ENCODE measurements around the gene ADGRG6.

DNA sequence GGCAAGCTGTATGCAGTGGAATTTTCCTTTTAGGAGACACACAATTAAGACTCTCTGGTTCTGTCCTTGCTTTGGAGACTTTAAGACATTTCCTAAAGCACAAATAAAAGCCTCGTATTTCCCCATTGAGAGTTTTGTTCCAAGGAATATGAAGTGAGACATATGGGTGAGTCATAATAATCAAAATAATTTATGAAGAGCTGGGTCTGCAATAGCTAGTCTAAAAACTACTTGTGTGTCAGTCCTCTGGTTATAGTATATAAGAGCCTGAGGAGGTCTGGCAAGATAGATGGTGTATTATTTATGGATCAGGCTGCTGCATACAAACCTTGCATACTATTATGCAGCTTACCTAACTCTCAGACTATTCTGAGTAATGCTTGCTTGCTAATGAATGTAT, 142.6 kb downstream of the ADGRG6 start:
- TF ChIP-seq, protein P1, sequence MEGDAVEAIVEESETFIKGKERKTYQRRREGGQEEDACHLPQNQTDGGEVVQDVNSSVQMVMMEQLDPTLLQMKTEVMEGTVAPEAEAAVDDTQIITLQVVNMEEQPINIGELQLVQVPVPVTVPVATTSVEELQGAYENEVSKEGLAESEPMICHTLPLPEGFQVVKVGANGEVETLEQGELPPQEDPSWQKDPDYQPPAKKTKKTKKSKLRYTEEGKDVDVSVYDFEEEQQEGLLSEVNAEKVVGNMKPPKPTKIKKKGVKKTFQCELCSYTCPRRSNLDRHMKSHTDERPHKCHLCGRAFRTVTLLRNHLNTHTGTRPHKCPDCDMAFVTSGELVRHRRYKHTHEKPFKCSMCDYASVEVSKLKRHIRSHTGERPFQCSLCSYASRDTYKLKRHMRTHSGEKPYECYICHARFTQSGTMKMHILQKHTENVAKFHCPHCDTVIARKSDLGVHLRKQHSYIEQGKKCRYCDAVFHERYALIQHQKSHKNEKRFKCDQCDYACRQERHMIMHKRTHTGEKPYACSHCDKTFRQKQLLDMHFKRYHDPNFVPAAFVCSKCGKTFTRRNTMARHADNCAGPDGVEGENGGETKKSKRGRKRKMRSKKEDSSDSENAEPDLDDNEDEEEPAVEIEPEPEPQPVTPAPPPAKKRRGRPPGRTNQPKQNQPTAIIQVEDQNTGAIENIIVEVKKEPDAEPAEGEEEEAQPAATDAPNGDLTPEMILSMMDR (IDR thresholded peaks at IDR 0.05; ENCODE audit: insufficient read depth, low read length, poor library complexity, severe bottlenecking), result no peak
- no peak for TF ChIP-seq EZH2phosphoT487 (conservative IDR thresholded peaks at IDR 0.05; ENCODE audit: low read length)
